ENCODE data around the gene GRM3.

Gene GRM3

GRCh38 chr7:86911659-86912058 lies 267.9 kb downstream of the GRM3 start:
- DNase-seq: no peak

GRCh38 chr7:86913709-86914108 lies 270.0 kb downstream of the GRM3 start:
- no peak for DNase-seq

Data from activated CD4-positive, alpha-beta T cell treated with anti-CD3 and anti-CD28 coated beads, Interleukin-2, amount 50 U/mL, for 1 hour (primary cell).